SK-N-SH (cell line): ENCODE measurements around the gene CHEK1. TPM values are rescaled to one million over a fixed set of nuclear protein-coding genes. Genes with fewer than 3 reads are reported as not detected.

ENCODE experiments used
- CTCF ChIA-PET: fragments of 300-600, 350-600 bp; formaldehyde crosslinking; extraction: SDS; loops from one replicate; lab custom pipeline; 2021; lab: Yijun Ruan, JAX
- POLR2A ChIA-PET: fragments of 350-600 bp; sonication (Branson Sonifier 250); formaldehyde crosslinking; extraction: SDS; loops from one replicate; lab custom pipeline; 2020; ENCODE audit warnings: antibody characterized with exemption, inconsistent platforms; lab: Yijun Ruan, JAX
- DNase-seq: peaks from one replicate; pipeline ENCODE4 v3.0.0; 2012
- H2AFZ ChIP-seq: fragments of 200-600 bp; sonication (generic); 2 replicates; pipeline ENCODE4 v1.8.1; 2016; ENCODE audit warnings: antibody characterized with exemption, mild to moderate bottlenecking, low read depth
- H3F3A ChIP-seq: fragments of 200-600 bp; sonication (generic); replicated peaks from 2 replicates; pipeline ENCODE3; 2016; ENCODE audit warnings: antibody characterized with exemption, mild to moderate bottlenecking; ENCODE audit not compliant: insufficient read depth
- H3K27ac ChIP-seq, 2 experiments: fragments of 200-500 bp in 1 of 2; fragments of 200-600 bp in 1 of 2; sonication (Bioruptor generic) in 1 of 2; sonication (generic), shearing (Covaris generic) in 1 of 2; 2 replicates each; pipeline versions ENCODE4 v1.5.1 to v1.6.1; 2014 to 2016; ENCODE audit warnings: low read depth in 2 of 2, inconsistent platforms in 1 of 2, low read length in 1 of 2, mild to moderate bottlenecking in 1 of 2, mixed read lengths in 1 of 2
- H3K27me3 ChIP-seq: fragments of 200-600 bp; sonication (generic), shearing (Covaris generic); 2 replicates; pipeline ENCODE4 v1.6.1; 2016; ENCODE audit warnings: mixed run types; ENCODE audit not compliant: insufficient read depth
- H3K36me3 ChIP-seq, 2 experiments: fragments of 200-500 bp in 1 of 2; fragments of 200-600 bp in 1 of 2; sonication (Bioruptor generic) in 1 of 2; sonication (generic) in 1 of 2; replicated peaks in 1 of 2; 2 replicates each; pipeline versions ENCODE3 to v1.5.1; 2014 to 2016; ENCODE audit warnings: low read length in 1 of 2, mild to moderate bottlenecking in 1 of 2; ENCODE audit not compliant: insufficient read depth in 2 of 2, control insufficient read depth in 1 of 2
- H3K4me1 ChIP-seq, 2 experiments: fragments of 200-500 bp in 1 of 2; fragments of 200-600 bp in 1 of 2; sonication (Bioruptor generic) in 1 of 2; sonication (generic), shearing (Covaris generic) in 1 of 2; 2 replicates each; pipeline versions ENCODE4 v1.5.1 to v1.6.1; 2014 to 2016; ENCODE audit warnings: low read depth in 1 of 2, low read length in 1 of 2, mixed run types in 1 of 2; ENCODE audit not compliant: insufficient read depth in 2 of 2, control insufficient read depth in 1 of 2
- H3K4me2 ChIP-seq: fragments of 200-600 bp; sonication (generic), shearing (Covaris generic); 2 replicates; pipeline ENCODE4 v1.6.1; 2017; ENCODE audit warnings: mixed run types
- H3K4me3 ChIP-seq, 2 experiments: fragments of 200-500 bp in 1 of 2; fragments of 200-600 bp in 1 of 2; sonication (Bioruptor generic) in 1 of 2; sonication (generic), shearing (Covaris generic) in 1 of 2; 2 replicates each; pipeline versions ENCODE4 v1.5.1 to v1.8.1; 2014 to 2016; ENCODE audit warnings: low read depth in 2 of 2, inconsistent platforms in 1 of 2, low read length in 1 of 2, mild to moderate bottlenecking in 1 of 2, mixed read lengths in 1 of 2, moderate library complexity in 1 of 2
- H3K79me2 ChIP-seq: fragments of 200-600 bp; sonication (generic); 2 replicates; pipeline ENCODE4 v1.8.1; 2017; ENCODE audit warnings: mild to moderate bottlenecking; ENCODE audit not compliant: insufficient read depth
- H3K9ac ChIP-seq: fragments of 200-600 bp; sonication (generic); 2 replicates; pipeline ENCODE4 v1.6.1; 2017; ENCODE audit warnings: mixed run types
- H3K9me2 ChIP-seq: fragments of 200-600 bp; sonication (generic); 2 replicates; pipeline ENCODE4 v1.6.1; 2017; ENCODE audit warnings: mixed run types
- H3K9me3 ChIP-seq: fragments of 200-600 bp; sonication (generic); 2 replicates; pipeline ENCODE4 v1.6.1; 2017; ENCODE audit warnings: mixed run types, mild to moderate bottlenecking, moderate library complexity
- H4K20me1 ChIP-seq: fragments of 200-600 bp; sonication (generic); 2 replicates; pipeline ENCODE4 v1.6.1; 2017; ENCODE audit warnings: mild to moderate bottlenecking, mixed run types; ENCODE audit not compliant: insufficient read depth
- CHD2 ChIP-seq: fragments of 150-350 bp; IDR thresholded peaks from 2 replicates; pipeline ENCODE4 v1.6.1; 2018; ENCODE audit warnings: low read length; ENCODE audit not compliant: partially characterized antibody
- CTCF ChIP-seq: fragments of 200-600 bp; sonication (generic); IDR thresholded peaks from 2 replicates; pipeline ENCODE4 v1.6.1; 2017; ENCODE audit warnings: antibody characterized with exemption, mild to moderate bottlenecking, moderate library complexity
- ELF1 ChIP-seq: IDR thresholded peaks from 2 replicates; pipeline ENCODE4 v1.4.0; 2012
- GABPA ChIP-seq: IDR thresholded peaks from 2 replicates; pipeline ENCODE4 v1.4.0; 2012; ENCODE audit warnings: low read depth, mild to moderate bottlenecking
- IRF3 ChIP-seq: fragments of 150-350 bp; IDR thresholded peaks from 2 replicates; pipeline ENCODE4 v1.6.1; 2016; ENCODE audit warnings: mild to moderate bottlenecking, low read depth, low read length
- JUND ChIP-seq: IDR thresholded peaks from 2 replicates; pipeline ENCODE4 v1.4.0; 2012
- MAX ChIP-seq: IDR thresholded peaks from 2 replicates; pipeline ENCODE4 v1.4.0; 2012; ENCODE audit warnings: low read depth
- MEF2A ChIP-seq: IDR thresholded peaks from 2 replicates; pipeline ENCODE4 v1.4.0; 2012; ENCODE audit warnings: low read depth, borderline replicate concordance
- MXI1 ChIP-seq: IDR thresholded peaks from 2 replicates; pipeline ENCODE4 v1.6.1; 2012; ENCODE audit warnings: mild to moderate bottlenecking, low read depth, low read length, improper control_type of control experiment
- POLR2AphosphoS5 ChIP-seq: IDR thresholded peaks from 2 replicates; pipeline ENCODE4 v1.6.1; 2012; ENCODE audit warnings: low read depth, low read length
- REST ChIP-seq: IDR thresholded peaks from 2 replicates; pipeline ENCODE4 v1.6.1; 2012; ENCODE audit warnings: mild to moderate bottlenecking, low read depth, low read length, moderate library complexity
- RFX5 ChIP-seq: IDR thresholded peaks from 2 replicates; pipeline ENCODE4 v1.6.1; 2012; ENCODE audit warnings: mild to moderate bottlenecking, improper control_type of control experiment, low read length
- SIN3A ChIP-seq: IDR thresholded peaks from 2 replicates; pipeline ENCODE4 v1.6.1; 2012; ENCODE audit warnings: low read depth, mild to moderate bottlenecking, low read length, moderate library complexity, borderline replicate concordance
- TCF12 ChIP-seq: IDR thresholded peaks from 2 replicates; pipeline ENCODE4 v1.4.0; 2012
- USF1 ChIP-seq: IDR thresholded peaks from 2 replicates; pipeline ENCODE4 v1.4.0; 2012; ENCODE audit warnings: low read depth, borderline replicate concordance
- USF2 ChIP-seq: fragments of 150-350 bp; IDR thresholded peaks from 2 replicates; pipeline ENCODE4 v1.6.1; 2017; ENCODE audit warnings: antibody characterized with exemption, low read length, low read depth, borderline replicate concordance
- WGBS: methylation state at CpG from one replicate; pipeline ENCODE4 v1.1.6; 2017; ENCODE audit warnings: low lambda C conversion rate; 5-methylcytosine and 5-hydroxymethylcytosine counted together
- polyA plus RNA-seq, 3 experiments: library from polyadenylated mRNA; depleted of rRNA; stranded (reverse); fragments of >200 nt; gene quantifications; 2 replicates each; pipeline ENCODE4 v1.2.3, GENCODE V29; 2012

Gene CHEK1
- polyA plus RNA-seq, 1 of the 3 experiments (the other 2 are of a cell fraction) = 12.1 TPM

- Histone ChIP-seq H3K27ac (no peak overlapping the region), H3K4me1 (peaks cover 0 to 3% of the 10 kb centered on the region in 2 experiments; a peak in 1 of 4 replicates), H3K4me3 (no peak overlapping the region), H3K36me3 (peaks cover 25 to 27% of the 10 kb centered on the region in 2 experiments), H3K79me2 (peaks cover 12% of the 10 kb centered on the region), H3K9ac (no peak overlapping the region), H3K27me3 (no peaks in the 10 kb centered on the region), H2AFZ (no peak overlapping the region), H4K20me1 (no peaks in the 10 kb centered on the region), H3K9me3 (no peaks in the 10 kb centered on the region), H3K4me2 (no peak overlapping the region), H3F3A (peaks cover 23% of the 10 kb centered on the region)
- no peak for DNase-seq
- POLR2A ChIA-PET = no interaction called here
- WGBS = 97% methylated on average over 3 of the region's 3 CpGs
- TF ChIP-seq ELF1 = no peak
- no peak for TF ChIP-seq POLR2AphosphoS5
- TF ChIP-seq MAX = no peak
- TF ChIP-seq CHD2 = no peak
- no peak for TF ChIP-seq SIN3A
- TF ChIP-seq REST = no peak
- TF ChIP-seq USF1 = no peak
- TF ChIP-seq RFX5 = no peak
- no peak for TF ChIP-seq IRF3
- TF ChIP-seq MEF2A = no peak
- TF ChIP-seq TCF12 = no peak
- TF ChIP-seq MXI1 = no peak
- TF ChIP-seq USF2 = no peak
- no peak for TF ChIP-seq GABPA
- no peak for TF ChIP-seq JUND
- TF ChIP-seq CTCF = no peak
- TF ChIP-seq, all 33 proteins: peak for 0
- CTCF ChIA-PET = no interaction called here
- H3K9me2 ChIP-seq = no peaks in the 10 kb centered on the region
Observed at GRCh38 chr11:125586623-125587022, 38.3 kb upstream of the CHEK1 start.
